Activated naive CD4-positive, alpha-beta T cell treated with anti-CD3 and anti-CD28 coated beads, Interleukin-2, amount 10 ng/mL, durations not matched to agents 7 days and 5 days (primary cell): ENCODE results near the gene SLC25A1.
"Not testable (repeated sequence)": the region's sequence is repeated elsewhere in the genome, so short reads cannot be mapped to it uniquely, and the experiment has no call there.

ENCODE experiments used
- CTCF ChIA-PET: fragments of 350-600 bp; sonication (Branson Sonifier 250); formaldehyde crosslinking; loops from one replicate; lab custom pipeline; 2021; ENCODE audit warnings: antibody characterized with exemption; lab: Charles Lee
- DNase-seq: peaks from one replicate; pipeline ENCODE4 v3.0.0-alpha.2; 2020
- H3K27ac Mint-ChIP-seq: one replicate; pipeline ENCODE4 v1.8.0; 2021; ENCODE audit warnings: mild to moderate bottlenecking, moderate library complexity, mixed read lengths
- H3K27me3 Mint-ChIP-seq: one replicate; pipeline ENCODE4 v1.8.0; 2021; ENCODE audit warnings: mild to moderate bottlenecking, mixed read lengths
- H3K36me3 Mint-ChIP-seq: one replicate; pipeline ENCODE4 v1.8.0; 2021; ENCODE audit warnings: mixed read lengths
- H3K4me1 Mint-ChIP-seq: one replicate; pipeline ENCODE4 v1.8.0; 2021; ENCODE audit warnings: mixed read lengths
- H3K4me3 Mint-ChIP-seq: one replicate; pipeline ENCODE4 v1.8.0; 2021; ENCODE audit warnings: mild to moderate bottlenecking, moderate library complexity, mixed read lengths
- H3K9me3 Mint-ChIP-seq: one replicate; pipeline ENCODE4 v1.8.0; 2021; ENCODE audit warnings: mixed read lengths

Gene SLC25A1

DNA sequence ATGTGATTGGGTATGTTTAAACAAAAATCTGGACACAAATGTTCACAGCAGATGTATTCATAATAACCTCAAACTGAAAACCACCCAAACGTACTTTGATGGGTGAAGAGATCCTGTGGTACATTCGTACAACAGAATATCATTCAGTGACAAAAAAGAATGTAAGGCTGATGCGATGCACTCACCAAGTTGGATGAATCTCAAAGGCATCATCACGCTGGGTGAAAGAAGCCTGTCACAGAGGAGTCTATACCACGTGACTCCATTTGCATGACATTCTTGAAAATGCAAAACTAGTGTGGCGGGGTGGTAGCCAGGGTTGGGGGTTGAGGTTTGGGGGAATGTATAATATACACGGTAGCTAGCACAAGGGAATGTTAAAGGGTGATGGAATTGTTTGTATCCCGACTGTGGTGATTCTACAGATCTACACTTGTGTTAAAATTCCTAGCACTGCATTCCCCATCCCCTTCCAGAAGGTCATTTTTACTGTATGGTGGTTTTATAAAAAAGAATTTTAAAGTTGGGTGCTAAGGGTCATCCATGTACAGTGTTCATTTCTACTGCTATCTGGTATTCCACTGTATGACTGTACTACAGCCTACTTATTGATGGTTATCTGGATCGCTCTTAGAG, 35.0 kb upstream of the SLC25A1 start:
- Mint-ChIP-seq H3K4me3 (no peak overlapping the region), H3K27ac (no peak overlapping the region), H3K4me1 (peaks cover 4% of the 10 kb centered on the region), H3K36me3 (no peaks in the 10 kb centered on the region), H3K27me3 (peaks cover 21% of the 10 kb centered on the region), H3K9me3 (no peaks in the 10 kb centered on the region)
- CTCF ChIA-PET = no interaction called here
- DNase-seq = no peak

DNA sequence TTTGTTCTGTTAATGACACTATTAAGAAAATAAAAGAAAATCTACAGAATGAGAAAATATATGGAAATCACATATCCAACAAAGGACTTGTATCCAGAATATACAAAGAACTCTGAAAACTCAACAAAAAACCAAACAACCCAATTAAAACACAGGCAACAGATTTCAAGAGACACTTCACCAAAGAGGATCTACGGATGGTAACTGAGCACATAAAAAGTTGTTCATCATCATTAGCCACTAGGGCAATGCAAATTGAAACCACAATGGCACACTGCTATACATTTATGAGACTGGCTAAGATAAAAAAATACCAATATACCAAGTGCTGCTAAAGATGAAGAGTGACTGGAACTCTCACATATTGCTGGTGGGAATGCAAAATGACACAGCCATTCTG, 34.5 kb upstream of the SLC25A1 start:
- no peak for DNase-seq
- peaks cover 21% of the 10 kb centered on the region for H3K27me3 Mint-ChIP-seq
- H3K36me3 Mint-ChIP-seq = no peaks in the 10 kb centered on the region
- H3K9me3 Mint-ChIP-seq = no peaks in the 10 kb centered on the region
- H3K27ac Mint-ChIP-seq = no peak overlapping the region
- no peak overlapping the region for H3K4me3 Mint-ChIP-seq
- CTCF ChIA-PET = no interaction called here
- H3K4me1 Mint-ChIP-seq = peaks cover 3% of the 10 kb centered on the region

DNA sequence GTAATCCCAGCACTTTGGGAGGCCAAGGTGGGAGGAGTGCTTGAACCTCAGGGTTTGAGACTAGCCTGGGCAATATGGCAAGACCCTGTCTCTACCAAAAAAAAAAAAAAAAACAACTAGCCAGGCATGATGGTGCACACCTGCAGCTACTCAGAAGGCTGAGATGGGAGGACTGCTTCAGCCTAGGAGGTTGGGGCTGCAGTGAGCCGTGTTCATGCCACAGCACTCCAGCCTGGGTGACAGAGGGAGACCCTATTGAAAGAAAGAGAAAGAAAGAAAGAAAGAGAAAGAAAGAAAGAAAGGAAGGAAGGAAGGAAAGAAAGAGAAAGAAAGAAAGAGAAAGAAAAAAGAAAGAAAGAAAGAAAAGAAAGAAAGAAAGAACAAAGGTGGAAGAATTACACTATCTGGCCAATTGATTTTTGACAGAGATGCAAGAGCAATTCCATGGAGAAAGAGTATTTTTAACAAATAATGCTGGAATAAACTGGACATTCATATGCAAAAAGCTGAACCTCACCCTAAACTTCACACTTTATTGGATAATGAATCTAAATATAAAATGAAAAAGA, 33.9 kb upstream of the SLC25A1 start:
- no peaks in the 10 kb centered on the region for H3K4me1 Mint-ChIP-seq
- H3K9me3 Mint-ChIP-seq = no peaks in the 10 kb centered on the region
- no peak overlapping the region for H3K4me3 Mint-ChIP-seq
- H3K36me3 Mint-ChIP-seq = no peaks in the 10 kb centered on the region
- H3K27ac Mint-ChIP-seq = no peak overlapping the region
- peaks cover 21% of the 10 kb centered on the region for H3K27me3 Mint-ChIP-seq
- CTCF ChIA-PET = interaction anchor here (0.6 kb wide), 1 partner anchor 292 kb away, joined by 3 read pairs; no protein-coding TSS in a partner anchor
- DNase-seq = no peak

DNA sequence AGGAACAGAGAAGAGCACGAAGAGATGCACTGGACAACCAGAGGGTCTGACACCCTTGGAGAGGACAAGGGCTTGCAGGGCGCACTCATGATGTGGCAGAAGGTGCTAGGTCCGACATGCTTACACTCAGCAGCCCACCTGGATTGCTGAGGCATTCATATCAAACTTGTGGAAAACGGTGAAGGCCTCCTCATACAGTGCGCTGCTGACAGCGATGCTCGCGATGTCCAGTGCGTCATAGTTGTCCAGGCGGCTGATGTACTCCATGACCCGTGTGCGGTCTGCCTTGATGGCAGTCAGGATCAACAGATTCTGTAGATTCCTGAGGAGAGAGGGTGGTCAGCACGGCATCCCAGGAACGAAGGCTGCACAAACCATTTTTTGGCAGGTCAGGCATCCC, 31.7 kb upstream of the SLC25A1 start:
- CTCF ChIA-PET = no interaction called here
- no peak for DNase-seq
- no peaks in the 10 kb centered on the region for H3K9me3 Mint-ChIP-seq
- no peak overlapping the region for H3K27ac Mint-ChIP-seq
- peaks cover 17% of the 10 kb centered on the region for H3K27me3 Mint-ChIP-seq
- no peaks in the 10 kb centered on the region for H3K36me3 Mint-ChIP-seq
- no peak overlapping the region for H3K4me3 Mint-ChIP-seq
- H3K4me1 Mint-ChIP-seq = no peaks in the 10 kb centered on the region

DNA sequence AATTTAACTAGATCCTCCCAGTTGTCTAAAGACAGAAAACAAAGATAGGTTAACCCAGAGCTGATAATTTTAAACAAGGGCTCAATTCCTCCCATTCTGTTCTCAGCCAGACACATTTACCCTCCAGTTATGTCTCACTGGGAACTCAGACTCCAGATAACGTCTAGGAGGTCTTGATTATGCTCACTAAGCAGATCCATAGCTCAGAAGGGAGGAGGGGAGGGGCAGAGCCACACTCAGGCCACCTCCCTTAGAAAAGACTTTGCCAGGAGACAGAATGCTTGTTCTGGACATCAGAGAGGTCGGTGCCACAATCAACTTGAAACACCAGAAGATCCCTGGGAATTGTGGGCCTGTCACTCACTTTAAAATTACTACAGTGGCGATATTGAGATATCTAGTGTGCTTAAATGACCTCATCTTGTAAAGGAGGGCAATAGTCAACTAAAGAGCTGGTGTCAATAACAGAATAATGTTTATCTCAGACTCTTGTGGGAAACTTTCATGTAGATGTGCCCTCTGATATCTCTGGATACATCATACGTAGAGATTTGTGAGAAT, 29.8 kb upstream of the SLC25A1 start:
- H3K27me3 Mint-ChIP-seq = peaks cover 21% of the 10 kb centered on the region
- no peaks in the 10 kb centered on the region for H3K4me1 Mint-ChIP-seq
- no peaks in the 10 kb centered on the region for H3K9me3 Mint-ChIP-seq
- H3K36me3 Mint-ChIP-seq = no peaks in the 10 kb centered on the region
- CTCF ChIA-PET = no interaction called here
- DNase-seq = no peak
- H3K4me3 Mint-ChIP-seq = no peak overlapping the region
- H3K27ac Mint-ChIP-seq = no peak overlapping the region

DNA sequence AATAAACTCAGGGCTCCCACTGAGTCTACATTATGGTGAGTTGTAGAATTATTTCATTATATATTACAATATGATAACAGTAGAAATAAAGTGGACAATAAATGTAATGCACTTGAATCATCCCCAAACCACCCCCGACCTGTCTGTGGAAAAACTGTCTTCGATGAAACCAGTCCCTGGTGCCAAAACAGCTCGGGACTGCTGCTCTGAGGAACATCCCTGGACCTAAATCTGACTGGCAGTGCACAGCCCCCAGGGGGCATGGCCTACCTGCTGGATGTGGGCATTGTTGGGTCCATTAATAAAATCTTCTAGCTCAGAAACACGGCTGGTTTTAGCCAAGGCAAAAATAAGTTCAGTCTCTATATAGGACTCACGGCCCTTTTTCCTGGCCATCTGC, 29.3 kb upstream of the SLC25A1 start:
- no peaks in the 10 kb centered on the region for H3K4me1 Mint-ChIP-seq
- no peaks in the 10 kb centered on the region for H3K9me3 Mint-ChIP-seq
- no peak overlapping the region for H3K4me3 Mint-ChIP-seq
- no peak overlapping the region for H3K27ac Mint-ChIP-seq
- no peaks in the 10 kb centered on the region for H3K36me3 Mint-ChIP-seq
- DNase-seq = no peak
- peaks cover 21% of the 10 kb centered on the region for H3K27me3 Mint-ChIP-seq
- CTCF ChIA-PET = no interaction called here

DNA sequence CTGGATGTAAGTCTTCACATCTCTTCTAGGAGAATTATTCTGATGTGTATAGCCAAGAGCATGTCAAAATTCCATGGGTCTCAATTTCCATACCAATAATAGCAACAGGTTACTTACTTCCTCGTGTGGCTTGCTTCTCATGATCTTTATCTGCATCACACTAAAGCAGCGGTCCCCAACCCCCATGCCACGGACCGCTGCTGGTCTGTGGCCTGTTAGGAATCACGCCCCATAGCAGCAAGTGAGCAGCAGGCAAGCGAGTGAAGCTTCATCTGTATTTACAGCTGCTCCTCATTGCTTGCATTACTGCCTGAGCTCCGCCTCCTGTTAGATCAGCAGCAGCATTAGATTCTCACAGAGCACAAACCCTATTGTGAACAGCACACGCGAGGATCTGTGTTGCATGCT, 28.9 kb upstream of the SLC25A1 start:
- no peaks in the 10 kb centered on the region for H3K36me3 Mint-ChIP-seq
- peaks cover 18% of the 10 kb centered on the region for H3K27me3 Mint-ChIP-seq
- no peak for DNase-seq
- no peaks in the 10 kb centered on the region for H3K9me3 Mint-ChIP-seq
- no peak overlapping the region for H3K4me3 Mint-ChIP-seq
- H3K27ac Mint-ChIP-seq = no peak overlapping the region
- CTCF ChIA-PET = no interaction called here
- H3K4me1 Mint-ChIP-seq = no peaks in the 10 kb centered on the region

DNA sequence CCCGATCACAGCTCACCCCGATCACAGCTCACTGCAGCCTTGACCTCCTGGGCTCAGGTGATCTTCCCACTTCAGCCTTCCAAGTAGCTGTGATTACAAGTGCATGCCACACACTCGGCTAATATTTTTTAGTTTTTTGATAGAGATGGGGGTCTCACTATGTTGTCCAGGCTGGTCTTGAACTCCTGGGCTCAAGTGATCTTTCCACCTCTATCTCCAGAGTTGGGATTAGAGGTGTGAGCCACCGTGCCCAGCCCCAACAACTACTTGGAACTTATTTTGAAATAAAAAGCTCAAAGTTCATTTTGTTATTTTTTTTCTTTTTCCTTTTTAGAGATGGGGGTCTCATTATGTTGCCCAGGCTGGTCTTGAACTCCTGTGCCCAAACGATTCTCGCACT, 27.8 kb upstream of the SLC25A1 start:
- no peaks in the 10 kb centered on the region for H3K9me3 Mint-ChIP-seq
- no peak overlapping the region for H3K27ac Mint-ChIP-seq
- DNase-seq = no peak
- no peaks in the 10 kb centered on the region for H3K36me3 Mint-ChIP-seq
- CTCF ChIA-PET = interaction anchor here (0.5 kb wide), 1 partner anchor 225 kb away, joined by 7 read pairs; no protein-coding TSS in a partner anchor
- H3K27me3 Mint-ChIP-seq = peaks cover 15% of the 10 kb centered on the region
- no peaks in the 10 kb centered on the region for H3K4me1 Mint-ChIP-seq
- no peak overlapping the region for H3K4me3 Mint-ChIP-seq

DNA sequence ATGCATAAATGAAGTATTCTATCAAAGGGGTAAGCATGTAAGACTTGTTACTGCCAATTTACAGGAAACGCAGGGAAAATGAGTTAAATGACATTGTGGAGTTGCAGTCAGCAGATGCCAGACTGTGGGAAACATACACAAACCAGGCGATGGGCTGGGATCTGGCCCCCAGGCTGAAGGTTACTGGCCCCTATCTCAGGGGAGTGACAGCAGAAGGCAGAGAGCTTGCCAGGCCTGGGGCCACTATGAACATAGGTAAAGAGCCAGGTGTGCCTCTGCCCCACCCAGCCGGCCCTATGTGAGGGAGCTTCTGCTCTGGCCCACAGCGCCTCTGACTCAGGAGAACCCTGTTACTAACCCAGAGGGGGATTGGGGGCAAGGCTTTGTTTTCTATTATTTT, 26.1 kb upstream of the SLC25A1 start:
- DNase-seq = no peak
- H3K4me3 Mint-ChIP-seq = no peak overlapping the region
- no peak overlapping the region for H3K27ac Mint-ChIP-seq
- H3K9me3 Mint-ChIP-seq = no peaks in the 10 kb centered on the region
- no peaks in the 10 kb centered on the region for H3K4me1 Mint-ChIP-seq
- H3K36me3 Mint-ChIP-seq = no peaks in the 10 kb centered on the region
- H3K27me3 Mint-ChIP-seq = peaks cover 8% of the 10 kb centered on the region
- CTCF ChIA-PET = no interaction called here

DNA sequence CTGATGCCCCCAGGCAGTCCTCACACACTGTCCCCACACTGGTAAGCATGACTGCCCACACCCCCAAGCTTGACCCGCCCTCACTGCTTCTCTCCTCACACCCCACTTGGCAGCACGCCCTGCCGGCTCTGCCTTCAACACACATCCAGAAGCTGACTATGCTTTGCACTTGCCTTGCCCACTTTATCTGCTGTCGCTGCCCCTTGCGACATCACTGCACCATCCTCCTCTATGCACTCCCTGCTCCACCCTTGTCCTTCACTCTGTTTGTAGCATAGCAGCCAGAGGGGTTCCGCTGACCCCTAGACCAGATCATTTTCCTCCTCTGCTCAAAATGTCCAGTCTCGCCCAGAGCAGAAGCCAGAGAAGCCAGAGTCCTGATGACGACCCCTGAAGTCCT, 25.3 kb upstream of the SLC25A1 start:
- no peaks in the 10 kb centered on the region for H3K36me3 Mint-ChIP-seq
- DNase-seq = no peak
- H3K27ac Mint-ChIP-seq = no peak overlapping the region
- H3K4me1 Mint-ChIP-seq = no peaks in the 10 kb centered on the region
- no peak overlapping the region for H3K4me3 Mint-ChIP-seq
- CTCF ChIA-PET = no interaction called here
- no peaks in the 10 kb centered on the region for H3K9me3 Mint-ChIP-seq
- H3K27me3 Mint-ChIP-seq = peaks cover 4% of the 10 kb centered on the region

DNA sequence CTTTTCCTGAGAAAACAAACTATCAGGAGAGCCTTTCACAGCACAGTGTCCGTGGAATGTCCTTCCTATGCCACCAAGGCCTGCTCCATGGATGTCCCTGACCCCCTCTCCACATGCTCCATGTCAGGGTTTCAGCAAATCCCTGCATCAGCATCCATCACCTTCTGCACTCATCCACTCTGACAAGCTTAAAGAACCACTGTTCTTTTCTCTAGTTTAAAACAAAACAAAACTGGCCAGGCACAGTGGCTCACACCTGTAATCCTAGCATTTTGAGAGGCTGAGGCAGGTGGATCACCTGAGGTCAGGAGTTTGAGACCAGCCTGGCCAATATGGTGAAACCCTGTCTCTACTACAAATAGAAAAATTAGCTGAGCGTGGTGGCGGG, 24.3 kb upstream of the SLC25A1 start:
- DNase-seq, H3K4me3 Mint-ChIP-seq, H3K9me3 Mint-ChIP-seq, H3K4me1 Mint-ChIP-seq, CTCF ChIA-PET, H3K27ac Mint-ChIP-seq, H3K27me3 Mint-ChIP-seq, H3K36me3 Mint-ChIP-seq: not testable (repeated sequence)

DNA sequence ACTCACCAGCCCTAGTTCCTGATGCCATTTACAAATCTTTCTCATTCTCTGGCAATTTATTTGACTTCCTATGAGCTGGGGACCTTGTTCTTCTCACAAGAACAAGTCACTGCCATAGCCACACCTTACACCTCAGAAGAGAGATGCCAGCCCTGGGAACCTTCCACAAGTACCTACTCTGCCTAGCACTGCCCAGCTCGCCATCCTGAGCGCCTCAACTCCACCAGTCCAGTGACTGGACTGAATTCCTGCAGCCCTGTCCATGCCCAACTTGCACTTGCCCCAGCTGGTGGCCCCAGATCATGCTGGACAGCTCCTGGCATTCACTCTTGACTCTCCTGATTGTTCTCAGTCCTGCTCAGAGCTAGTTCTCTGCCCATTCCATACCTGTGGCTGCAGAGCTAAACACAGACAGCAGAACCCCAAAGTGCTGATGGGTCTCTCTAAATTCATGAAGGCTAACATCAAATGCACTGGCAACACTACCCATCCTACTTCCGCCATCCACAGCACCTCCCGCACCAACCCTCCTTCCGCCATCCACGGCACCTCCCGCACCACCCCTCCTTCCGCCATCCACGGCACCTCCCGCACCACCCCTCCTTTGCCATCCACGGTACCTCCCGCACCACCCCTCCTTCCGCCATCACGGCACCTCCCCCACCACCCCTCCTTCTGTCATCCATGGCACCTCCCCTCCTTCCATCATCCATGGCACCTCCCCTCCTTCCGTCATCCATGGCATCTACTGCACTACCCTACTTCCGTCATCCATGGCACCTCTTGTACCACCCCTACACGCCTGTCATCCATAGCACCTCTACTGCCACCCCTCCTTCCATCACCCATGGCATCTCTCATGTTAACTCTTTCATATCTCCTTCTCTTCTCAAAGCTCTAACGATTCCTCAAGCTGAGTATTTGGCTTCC, 23.6 kb upstream of the SLC25A1 start:
- Mint-ChIP-seq H3K27ac (no peak overlapping the region), H3K27me3 (peaks cover 14% of the 10 kb centered on the region), H3K36me3 (no peaks in the 10 kb centered on the region), H3K4me3 (no peak overlapping the region), H3K4me1 (no peaks in the 10 kb centered on the region), H3K9me3 (no peaks in the 10 kb centered on the region)
- CTCF ChIA-PET = interaction anchor here (0.8 kb wide), 1 partner anchor 22 kb away, joined by 3 read pairs; no protein-coding TSS in a partner anchor
- no peak for DNase-seq

DNA sequence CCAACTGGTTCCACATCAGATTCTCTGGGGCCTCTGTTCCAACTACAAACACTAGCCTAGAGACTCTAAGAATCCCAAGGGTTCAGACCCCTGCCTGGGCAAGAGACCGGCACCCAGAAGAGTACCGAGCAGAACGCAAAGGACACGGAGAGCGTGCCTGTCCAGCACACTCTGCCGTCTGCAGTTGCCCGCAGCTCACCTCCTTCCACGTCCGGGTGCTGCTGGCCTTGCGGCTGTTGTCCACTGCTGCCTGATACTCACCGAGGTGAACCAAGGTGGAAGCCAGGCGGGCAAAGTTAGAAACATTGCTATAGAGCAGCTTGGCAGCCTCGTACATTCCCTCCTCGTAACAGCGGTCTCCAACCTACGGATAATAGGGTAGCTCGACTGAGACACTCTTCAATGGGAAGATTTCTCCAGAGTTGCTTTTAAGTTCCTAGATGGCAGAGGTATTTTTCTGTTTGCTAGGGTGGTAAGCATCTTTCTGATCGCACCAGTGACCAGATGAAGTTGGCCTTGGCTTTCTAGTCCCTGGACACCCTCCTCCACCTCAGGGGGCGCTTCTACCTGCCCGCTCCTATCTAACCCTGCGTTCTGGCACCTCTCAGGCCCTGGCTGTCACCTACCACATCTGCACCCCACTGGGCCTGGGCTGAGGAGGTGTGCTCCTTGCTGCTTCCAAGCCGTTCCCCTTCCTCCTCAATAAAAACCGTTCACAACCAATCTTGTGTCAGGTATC, 22.8 kb upstream of the SLC25A1 start:
- H3K9me3 Mint-ChIP-seq = no peaks in the 10 kb centered on the region
- H3K36me3 Mint-ChIP-seq = no peaks in the 10 kb centered on the region
- DNase-seq = no peak
- no peak overlapping the region for H3K27ac Mint-ChIP-seq
- no peaks in the 10 kb centered on the region for H3K4me1 Mint-ChIP-seq
- no peak overlapping the region for H3K4me3 Mint-ChIP-seq
- CTCF ChIA-PET = interaction anchor here (0.8 kb wide), 1 partner anchor 22 kb away, joined by 3 read pairs; no protein-coding TSS in a partner anchor
- peaks cover 16% of the 10 kb centered on the region for H3K27me3 Mint-ChIP-seq

DNA sequence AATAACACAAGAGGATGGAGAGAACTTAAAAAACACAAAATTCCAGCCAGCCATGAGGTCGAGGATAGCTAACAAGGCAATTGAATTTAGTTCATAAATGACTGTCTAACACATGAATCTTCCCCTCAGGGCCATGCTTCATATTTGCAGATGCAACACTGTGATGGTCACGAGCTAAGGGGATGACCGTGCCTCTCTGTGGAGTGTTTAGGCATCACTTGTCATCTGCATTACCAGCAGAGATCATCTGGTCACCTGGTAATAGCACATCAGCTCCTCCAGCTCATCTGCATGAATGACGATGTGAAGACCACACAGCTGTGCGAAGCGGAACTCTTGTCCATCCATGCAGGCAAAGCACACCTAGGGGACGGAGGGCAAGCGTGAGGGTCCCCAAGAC, 20.9 kb upstream of the SLC25A1 start:
- CTCF ChIA-PET = interaction anchor here (1.5 kb wide), 1 partner anchor 430 kb away, joined by 3 read pairs; no protein-coding TSS in a partner anchor

More for the DNA sequence above, 20.9 kb upstream of the SLC25A1 start:
- no peak overlapping the region for H3K27ac Mint-ChIP-seq
- no peaks in the 10 kb centered on the region for H3K9me3 Mint-ChIP-seq
- no peaks in the 10 kb centered on the region for H3K36me3 Mint-ChIP-seq
- peaks cover 16% of the 10 kb centered on the region for H3K27me3 Mint-ChIP-seq
- peaks cover 15% of the 10 kb centered on the region for H3K4me1 Mint-ChIP-seq
- H3K4me3 Mint-ChIP-seq = no peak overlapping the region
- DNase-seq = no peak
